Measurements from ENCODE around the gene RPRD1A.
"Not testable (repeated sequence)": the region's sequence is repeated elsewhere in the genome, so short reads cannot be mapped to it uniquely, and the experiment has no call there.

The RPRD1A gene

GRCh38 chr18:35982409-35983114, 84.8 kb downstream of the RPRD1A start:
- peaks cover 47% of the 10 kb centered on the region for H3K36me3 ChIP-seq (ENCODE audit: insufficient read depth, low read length)
- TF ChIP-seq FOXP2 (optimal IDR thresholded peaks at IDR 0.05; ENCODE audit: control extremely low read depth, extremely low read length, insufficient read depth): no peak
- no peak for TF ChIP-seq EZH2 (IDR thresholded peaks at IDR 0.05)
- no peak for TF ChIP-seq POLR2AphosphoS5 (IDR thresholded peaks at IDR 0.05; ENCODE audit: borderline replicate concordance, low read depth, low read length)

GRCh38 chr18:35979112-35979511, 88.2 kb downstream of the RPRD1A start:
- no peak for DNase-seq (ENCODE audit: low read depth, low spot score)
- Histone ChIP-seq H3K9me3 (ENCODE audit: low read depth, low read length) (no peaks in the 10 kb centered on the region), H3K9ac (ENCODE audit: insufficient read length) (no peak overlapping the region), H3K36me3 (ENCODE audit: insufficient read depth, low read length) (peaks cover 77% of the 10 kb centered on the region), H3K27ac (no peak overlapping the region), H3K4me3 (no peak overlapping the region)
- TF ChIP-seq FOXP2 (optimal IDR thresholded peaks at IDR 0.05; ENCODE audit: control extremely low read depth, extremely low read length, insufficient read depth) (no peak), POLR2AphosphoS5 (IDR thresholded peaks at IDR 0.05; ENCODE audit: borderline replicate concordance, low read depth, low read length) (no peak), EZH2 (IDR thresholded peaks at IDR 0.05) (no peak)

More at GRCh38 chr18:35982409-35983114, 84.8 kb downstream of the RPRD1A start:
- DNase-seq (ENCODE audit: low read depth, low spot score): peak; percentile 42
- H3K9ac ChIP-seq (ENCODE audit: insufficient read length): no peak overlapping the region
- no peaks in the 10 kb centered on the region for H3K9me3 ChIP-seq (ENCODE audit: low read depth, low read length)
- H3K4me3 ChIP-seq: no peak overlapping the region; the same call in 1 of the 2 replicates
- peak overlapping the region; percentile 91 for H3K27ac ChIP-seq

GRCh38 chr18:35974181-35974580, 93.2 kb downstream of the RPRD1A start:
- TF ChIP-seq EZH2 (IDR thresholded peaks at IDR 0.05) (no peak), FOXP2 (optimal IDR thresholded peaks at IDR 0.05; ENCODE audit: control extremely low read depth, extremely low read length, insufficient read depth) (no peak), POLR2AphosphoS5 (IDR thresholded peaks at IDR 0.05; ENCODE audit: borderline replicate concordance, low read depth, low read length) (no peak)
- no peak for DNase-seq (ENCODE audit: low read depth, low spot score)
- Histone ChIP-seq H3K27ac (no peak overlapping the region), H3K9me3 (ENCODE audit: low read depth, low read length) (no peaks in the 10 kb centered on the region), H3K36me3 (ENCODE audit: insufficient read depth, low read length) (peaks cover 52% of the 10 kb centered on the region), H3K9ac (ENCODE audit: insufficient read length) (peak overlapping the region; percentile 14), H3K4me3 (peak overlapping the region; percentile 91)

GRCh38 chr18:35973650-35974049, 93.7 kb downstream of the RPRD1A start:
- H3K9me3 ChIP-seq (ENCODE audit: low read depth, low read length): no peaks in the 10 kb centered on the region
- H3K36me3 ChIP-seq (ENCODE audit: insufficient read depth, low read length): peaks cover 47% of the 10 kb centered on the region
- DNase-seq (ENCODE audit: low read depth, low spot score): no peak
- no peak for TF ChIP-seq POLR2AphosphoS5 (IDR thresholded peaks at IDR 0.05; ENCODE audit: borderline replicate concordance, low read depth, low read length)
- no peak for TF ChIP-seq EZH2 (IDR thresholded peaks at IDR 0.05)
- no peak for TF ChIP-seq FOXP2 (optimal IDR thresholded peaks at IDR 0.05; ENCODE audit: control extremely low read depth, extremely low read length, insufficient read depth)
- no peak overlapping the region for H3K27ac ChIP-seq
- H3K9ac ChIP-seq (ENCODE audit: insufficient read length): peak overlapping the region; percentile 93
- H3K4me3 ChIP-seq: peak overlapping the region; percentile 91

- Histone ChIP-seq H3K4me3 (peak within 1 kb of the TSS; percentile 91), H3K27ac (no peak within 1 kb of the TSS), H3K9me3 (ENCODE audit: low read depth, low read length) (no peaks in the 10 kb centered on the region), H3K9ac (ENCODE audit: insufficient read length) (peak within 1 kb of the TSS; percentile 93), H3K36me3 (ENCODE audit: insufficient read depth, low read length) (peaks cover 35% of the 10 kb centered on the region)
- peak; percentile 88 for TF ChIP-seq FOXP2 (optimal IDR thresholded peaks at IDR 0.05; ENCODE audit: control extremely low read depth, extremely low read length, insufficient read depth)
- TF ChIP-seq EZH2 (IDR thresholded peaks at IDR 0.05): no peak
- TF ChIP-seq POLR2AphosphoS5 (IDR thresholded peaks at IDR 0.05; ENCODE audit: borderline replicate concordance, low read depth, low read length): peak; percentile 92
- peak; percentile 66 for DNase-seq (ENCODE audit: low read depth, low spot score)
Measured at GRCh38 chr18:35972197-35973000, 95.0 kb downstream of the RPRD1A start, which contains the start of gene RMP24. RMP24 (plus strand) TSS chr18:35972679.

- no peak for DNase-seq (ENCODE audit: low read depth, low spot score)
- peaks cover 28% of the 10 kb centered on the region for H3K36me3 ChIP-seq (ENCODE audit: insufficient read depth, low read length)
- H3K27ac ChIP-seq: no peak overlapping the region
- peak overlapping the region; percentile 91 for H3K4me3 ChIP-seq
- H3K9ac ChIP-seq (ENCODE audit: insufficient read length): peak overlapping the region; percentile 68
- no peaks in the 10 kb centered on the region for H3K9me3 ChIP-seq (ENCODE audit: low read depth, low read length)
- TF ChIP-seq POLR2AphosphoS5 (IDR thresholded peaks at IDR 0.05; ENCODE audit: borderline replicate concordance, low read depth, low read length) (no peak), EZH2 (IDR thresholded peaks at IDR 0.05) (no peak), FOXP2 (optimal IDR thresholded peaks at IDR 0.05; ENCODE audit: control extremely low read depth, extremely low read length, insufficient read depth) (no peak)
Measured at GRCh38 chr18:35971661-35972196, 95.6 kb downstream of the RPRD1A start.

- H3K9ac ChIP-seq (ENCODE audit: insufficient read length): no peak overlapping the region
- no peak for DNase-seq (ENCODE audit: low read depth, low spot score)
- peaks cover 9% of the 10 kb centered on the region for H3K36me3 ChIP-seq (ENCODE audit: insufficient read depth, low read length)
- H3K9me3 ChIP-seq (ENCODE audit: low read depth, low read length): no peaks in the 10 kb centered on the region
- H3K27ac ChIP-seq: no peak overlapping the region
- no peak for TF ChIP-seq POLR2AphosphoS5 (IDR thresholded peaks at IDR 0.05; ENCODE audit: borderline replicate concordance, low read depth, low read length)
- no peak for TF ChIP-seq FOXP2 (optimal IDR thresholded peaks at IDR 0.05; ENCODE audit: control extremely low read depth, extremely low read length, insufficient read depth)
- TF ChIP-seq EZH2 (IDR thresholded peaks at IDR 0.05): no peak
- H3K4me3 ChIP-seq: no peak overlapping the region
Measured at GRCh38 chr18:35969676-35970075, 97.7 kb downstream of the RPRD1A start.

GRCh38 chr18:35968278-35968880, 99.0 kb downstream of the RPRD1A start:
- H3K9ac ChIP-seq (ENCODE audit: insufficient read length): no peak overlapping the region
- no peak overlapping the region for H3K27ac ChIP-seq
- H3K36me3 ChIP-seq (ENCODE audit: insufficient read depth, low read length): no peaks in the 10 kb centered on the region
- no peaks in the 10 kb centered on the region for H3K9me3 ChIP-seq (ENCODE audit: low read depth, low read length)
- no peak for DNase-seq (ENCODE audit: low read depth, low spot score)
- H3K4me3 ChIP-seq: no peak overlapping the region
- TF ChIP-seq EZH2 (IDR thresholded peaks at IDR 0.05) (no peak), POLR2AphosphoS5 (IDR thresholded peaks at IDR 0.05; ENCODE audit: borderline replicate concordance, low read depth, low read length) (no peak), FOXP2 (optimal IDR thresholded peaks at IDR 0.05; ENCODE audit: control extremely low read depth, extremely low read length, insufficient read depth) (no peak)

GRCh38 chr18:35967866-35968265, 99.5 kb downstream of the RPRD1A start:
- not testable (repeated sequence) for H3K27ac ChIP-seq; DNase-seq (ENCODE audit: low read depth, low spot score); H3K36me3 ChIP-seq (ENCODE audit: insufficient read depth, low read length); H3K9me3 ChIP-seq (ENCODE audit: low read depth, low read length); H3K4me3 ChIP-seq; H3K9ac ChIP-seq (ENCODE audit: insufficient read length)

Measured in SK-N-MC (cell line).